Testis (tissue), 2 donors: ENCODE data around the gene JOSD2.

Source experiments
- POLR2A ChIP-seq: fragments of 450-650 bp; IDR thresholded peaks from one replicate; pipeline ENCODE4 v1.6.1; 2017; ENCODE audit warnings: antibody characterized with exemption, mild to moderate bottlenecking, moderate library complexity
- TF ChIP-seq, protein P1 (sequence below), 3 experiments: fragments of 450-650 bp in 2 of 3; fragments of 200-600 bp in 1 of 3; sonication (generic) in 1 of 3; IDR thresholded peaks; one replicate each; pipeline ENCODE4 v1.5.1; 2016 to 2019; ENCODE audit warnings: antibody characterized with exemption in 3 of 3, mild to moderate bottlenecking in 2 of 3, moderate library complexity in 1 of 3

DNA sequence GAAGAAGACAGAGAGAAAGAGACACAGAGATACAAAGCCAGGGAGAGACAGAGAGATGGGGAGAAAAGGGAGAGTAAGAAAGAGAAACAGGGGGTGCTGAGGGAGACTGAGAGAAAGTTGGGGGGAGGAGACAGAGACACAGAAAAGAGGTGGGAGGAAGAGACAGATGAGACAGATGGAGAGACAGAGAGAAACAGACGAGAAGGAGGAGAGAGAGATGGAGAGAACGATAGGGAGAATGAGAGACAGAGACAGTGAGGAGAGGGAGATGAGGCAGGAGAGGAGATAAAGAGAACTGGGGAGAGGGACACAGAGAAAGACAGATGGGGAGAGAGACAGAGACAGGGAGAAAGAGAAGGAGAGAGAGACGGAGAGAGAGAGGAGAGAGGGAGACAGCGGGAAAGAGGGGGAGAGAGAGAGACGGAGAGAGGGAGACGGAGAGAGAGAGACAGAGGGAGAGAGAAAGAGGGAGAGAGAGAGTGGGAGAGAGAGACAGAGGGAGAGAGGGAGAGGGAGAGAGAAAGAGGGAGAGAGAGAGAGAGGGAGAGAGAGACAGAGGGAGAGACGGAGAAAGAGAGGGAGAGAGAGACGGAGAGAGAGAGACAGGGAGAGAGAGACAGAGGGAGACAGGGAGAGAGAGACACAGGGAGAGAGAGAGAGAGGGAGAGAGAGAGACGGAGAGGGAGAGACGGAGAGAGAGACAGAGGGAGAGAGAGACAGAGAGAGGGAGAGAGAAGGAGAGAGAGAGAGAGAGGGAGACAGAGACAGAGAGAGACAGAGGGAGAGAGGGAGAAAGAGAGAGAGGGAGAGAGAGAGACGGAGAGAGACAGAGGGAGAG, 12.6 kb downstream of the JOSD2 start:
- TF ChIP-seq POLR2A: no peak
- TF ChIP-seq, protein P1, sequence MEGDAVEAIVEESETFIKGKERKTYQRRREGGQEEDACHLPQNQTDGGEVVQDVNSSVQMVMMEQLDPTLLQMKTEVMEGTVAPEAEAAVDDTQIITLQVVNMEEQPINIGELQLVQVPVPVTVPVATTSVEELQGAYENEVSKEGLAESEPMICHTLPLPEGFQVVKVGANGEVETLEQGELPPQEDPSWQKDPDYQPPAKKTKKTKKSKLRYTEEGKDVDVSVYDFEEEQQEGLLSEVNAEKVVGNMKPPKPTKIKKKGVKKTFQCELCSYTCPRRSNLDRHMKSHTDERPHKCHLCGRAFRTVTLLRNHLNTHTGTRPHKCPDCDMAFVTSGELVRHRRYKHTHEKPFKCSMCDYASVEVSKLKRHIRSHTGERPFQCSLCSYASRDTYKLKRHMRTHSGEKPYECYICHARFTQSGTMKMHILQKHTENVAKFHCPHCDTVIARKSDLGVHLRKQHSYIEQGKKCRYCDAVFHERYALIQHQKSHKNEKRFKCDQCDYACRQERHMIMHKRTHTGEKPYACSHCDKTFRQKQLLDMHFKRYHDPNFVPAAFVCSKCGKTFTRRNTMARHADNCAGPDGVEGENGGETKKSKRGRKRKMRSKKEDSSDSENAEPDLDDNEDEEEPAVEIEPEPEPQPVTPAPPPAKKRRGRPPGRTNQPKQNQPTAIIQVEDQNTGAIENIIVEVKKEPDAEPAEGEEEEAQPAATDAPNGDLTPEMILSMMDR (IDR thresholded peaks at IDR 0.05): no peak
